Psoas muscle (tissue), 8 donors: ENCODE measurements around the gene SRL. TPM values are rescaled to one million over a fixed set of nuclear protein-coding genes. Genes with fewer than 3 reads are reported as not detected.

Experiments
- ATAC-seq, 4 donors: fragments of 200-7000 bp; cut with Tn5 transposase; one replicate each; pipeline ENCODE4 v1.9.1; 2020; ENCODE audit warnings: moderate library complexity in 3 of 4, mild to moderate bottlenecking in 2 of 4
- DNase-seq, 2 donors: peaks; one replicate each; pipeline ENCODE4 v3.0.0-alpha.2; 2020
- H3K27ac ChIP-seq: fragments of 200-600 bp; one replicate; pipeline ENCODE4 v1.8.0; 2022
- H3K27me3 ChIP-seq, 3 donors: fragments of 200-600 bp in 1 of 3; one replicate each; pipeline versions ENCODE4 v1.6.1 to v1.8.0; 2013 to 2022; ENCODE audit warnings: low read length in 2 of 3, mild to moderate bottlenecking in 2 of 3, moderate library complexity in 1 of 3; ENCODE audit not compliant: insufficient read depth in 3 of 3
- H3K36me3 ChIP-seq, 2 donors: fragments of 200-600 bp in 1 of 2; one replicate each; pipeline versions ENCODE4 v1.6.1 to v1.8.0; 2013 to 2022; ENCODE audit warnings: low read depth in 1 of 2, mild to moderate bottlenecking in 1 of 2, moderate library complexity in 1 of 2; ENCODE audit not compliant: insufficient read depth in 1 of 2
- H3K4me1 ChIP-seq: fragments of 200-600 bp; one replicate; pipeline ENCODE4 v1.8.0; 2022
- H3K4me3 ChIP-seq: fragments of 200-600 bp; one replicate; pipeline ENCODE4 v1.8.0; 2022; ENCODE audit warnings: mild to moderate bottlenecking
- H3K9me3 ChIP-seq: fragments of 200-600 bp; one replicate; pipeline ENCODE4 v1.8.0; 2022
- CTCF ChIP-seq: fragments of 200-600 bp; IDR thresholded peaks from one replicate; pipeline ENCODE4 v1.8.0; 2022; ENCODE audit warnings: antibody characterized with exemption
- WGBS, 3 donors: extraction: QIAGEN DNeasy Blood & Tissue Kit; methylation state at CpG; one replicate each; pipeline versions ENCODE4 v1.1.6 to v1.1.7; 2013; 5-methylcytosine and 5-hydroxymethylcytosine counted together
- intact Hi-C, 2 donors: fragments of 100-400 bp; cut with DNase I; formaldehyde crosslinking; loops; one replicate each; pipeline versions ENCODE4 v1.11.0 to v1.14.2; 2022
- polyA plus RNA-seq, 3 donors: library from polyadenylated mRNA; stranded (reverse); fragments of 200-250 nt; gene quantifications; one replicate each; pipeline ENCODE4 v1.2.3, GENCODE V29; 2013
- total RNA-seq, 4 donors: library from RNA; stranded (reverse); fragmentation: NEBNext Ultra II Directional in 2 of 4; extraction: Animal tissue kit (Norgen Biotek cat#: 25700) in 2 of 4; gene quantifications; one replicate each; pipeline versions ENCODE4 v1.2.1 to v1.2.4, GENCODE V29; 2021 to 2023
- donor health status: healthy with polysubstance abuse.
- donor health status: DM: no; HTN: no; CAD: no; lungs with moderate emphysema.
- donor health status: Bipolar disorder and iron deficiency.
- donor health status: healthy.
- donor health status: DM: yes; HTN: yes; CAD: no.
- donor health status: DM: no; HTN: no; CAD: no.
- donor health status: DM: no; HTN: no; CAD: no.
- donor health status: DM: yes; HTN: yes; CAD: no.

SRL gene
- total and polyA plus RNA-seq, 7 donors = 196 to 552 (median 305) TPM

- Histone ChIP-seq H3K9me3 (no peaks in the 10 kb centered on the region), H3K4me1 (peaks cover 82% of the 10 kb centered on the region), H3K27ac (peak overlapping the region; percentile 82), H3K4me3 (peak overlapping the region; percentile 53), H3K27me3 (no peaks in the 10 kb centered on the region), H3K36me3 (peaks cover 0 to 30% of the 10 kb centered on the region in 2 donors)
- TF ChIP-seq CTCF = no peak
- whole genome bisulfite sequencing, 3 donors = 20 to 31% (median 21%) methylated on average over 14 of the region's 14 CpGs
- peak; percentile 50 to 65 (median 52) for ATAC-seq
- intact Hi-C loops = loop anchor here in 1 of 2 donors (5.0 to 10.0 kb wide), 2 partner anchors 34 to 126 kb away; partner anchors contain the start of gene SRL
- peak; percentile 74 to 82 for DNase-seq
Measured at GRCh38 chr16:4208341-4208751, 33.5 kb downstream of the SRL start.

- Histone ChIP-seq H3K36me3 (peaks cover 4 to 35% of the 10 kb centered on the region in 2 donors), H3K4me3 (peak overlapping the region; percentile 53), H3K27ac (peak overlapping the region; percentile 82), H3K27me3 (no peaks in the 10 kb centered on the region), H3K9me3 (no peaks in the 10 kb centered on the region), H3K4me1 (peaks cover 78% of the 10 kb centered on the region)
- intact Hi-C loops = loop anchor here in 1 of 2 donors (5.0 to 10.0 kb wide), 2 partner anchors 34 to 127 kb away; partner anchors contain the start of gene SRL
- TF ChIP-seq CTCF = no peak
- DNase-seq = no peak
- 66 to 83% (median 74%) methylated on average over 23 of the region's 23 CpGs for WGBS, 3 donors
- ATAC-seq = peak in 2 of 4 donors; percentile 0 to 1
Measured at GRCh38 chr16:4207683-4208340, 34.1 kb downstream of the SRL start.

- ATAC-seq (peak; percentile 5 to 30 (median 18)), DNase-seq (peak in 1 of 2 donors; percentile 64)
- intact Hi-C loops = loop anchor here in 1 of 2 donors (5.0 to 10.0 kb wide), 2 partner anchors 35 to 128 kb away; partner anchors contain the start of gene SRL
- H3K4me1 ChIP-seq = peaks cover 80% of the 10 kb centered on the region
- H3K4me3 ChIP-seq = peak overlapping the region; percentile 53
- H3K9me3 ChIP-seq = no peaks in the 10 kb centered on the region
- TF ChIP-seq CTCF = no peak
- no peaks in the 10 kb centered on the region for H3K27me3 ChIP-seq
- 29 to 56% (median 41%) methylated on average over 14 of the region's 14 CpGs for WGBS, 3 donors
- peak overlapping the region; percentile 82 for H3K27ac ChIP-seq
- H3K36me3 ChIP-seq = peaks cover 5 to 41% of the 10 kb centered on the region in 2 donors
Measured at GRCh38 chr16:4207229-4207628, 34.7 kb downstream of the SRL start.

GRCh38 chr16:4206680-4207079, 35.2 kb downstream of the SRL start:
- H3K4me1 ChIP-seq = peaks cover 77% of the 10 kb centered on the region
- peaks cover 5 to 46% of the 10 kb centered on the region in 2 donors for H3K36me3 ChIP-seq
- peak overlapping the region; percentile 53 for H3K4me3 ChIP-seq
- peak overlapping the region; percentile 82 for H3K27ac ChIP-seq
- no peak for TF ChIP-seq CTCF
- DNase-seq = no peak
- H3K27me3 ChIP-seq = no peaks in the 10 kb centered on the region
- intact Hi-C loops = loop anchor here in 1 of 2 donors (5.0 to 10.0 kb wide), 2 partner anchors 36 to 128 kb away; partner anchors contain the start of gene SRL
- WGBS, 3 donors = 63 to 71% (median 67%) methylated on average over 10 of the region's 10 CpGs
- no peak for ATAC-seq
- no peaks in the 10 kb centered on the region for H3K9me3 ChIP-seq
